HepG2 (cell line): Measurements from ENCODE around the gene GAL3ST2. TPM values are rescaled to one million over a fixed set of nuclear protein-coding genes. Genes with fewer than 3 reads are reported as not detected.

Source experiments
- AGO1 ChIP-seq: fragments of 200-400 bp; formaldehyde crosslinking; IDR thresholded peaks from 2 replicates; pipeline ENCODE4 v1.6.1; 2017; ENCODE audit warnings: mild to moderate bottlenecking, low read depth, low read length, moderate library complexity; ENCODE audit not compliant: poor library complexity, severe bottlenecking
- EHMT2 ChIP-seq: fragments of 200-600 bp; sonication (generic); IDR thresholded peaks from 2 replicates; pipeline ENCODE4 v1.7.0; 2017; ENCODE audit warnings: antibody characterized with exemption, low read depth, low read length, borderline replicate concordance
- KMT2A ChIP-seq: sonication (generic); formaldehyde crosslinking; IDR thresholded peaks from 2 replicates; pipeline ENCODE4 v1.4.0; 2020; ENCODE audit warnings: missing genetic modification reagents
- MTA3 ChIP-seq: sonication (generic); formaldehyde crosslinking; IDR thresholded peaks from 2 replicates; pipeline ENCODE4 v1.4.0; 2020; ENCODE audit warnings: missing genetic modification reagents
- TCF7 ChIP-seq: sonication (generic); IDR thresholded peaks from 2 replicates; pipeline ENCODE4 v1.6.1; 2016; ENCODE audit warnings: antibody characterized with exemption, low read depth
- TFE3 ChIP-seq: IDR thresholded peaks from 2 replicates; pipeline ENCODE4 v1.6.1; 2016
- THAP9 ChIP-seq: sonication (generic); formaldehyde crosslinking; IDR thresholded peaks from 2 replicates; pipeline ENCODE4; 2020; ENCODE audit warnings: missing genetic modification reagents, mild to moderate bottlenecking, borderline replicate concordance
- ZBTB7B ChIP-seq: sonication (generic); formaldehyde crosslinking; IDR thresholded peaks from 2 replicates; pipeline ENCODE4 v1.4.0; 2020; ENCODE audit warnings: missing genetic modification reagents
- ZNF234 ChIP-seq: sonication (generic); formaldehyde crosslinking; conservative IDR thresholded peaks from 2 replicates; pipeline ENCODE4 v1.5.1; 2020; ENCODE audit warnings: mild to moderate bottlenecking, missing genetic modification reagents
- ZNF639 ChIP-seq: conservative IDR thresholded peaks from 2 replicates; pipeline ENCODE4 v1.6.1; 2018; ENCODE audit warnings: missing genetic modification reagents
- ZNF687 ChIP-seq: sonication (generic); formaldehyde crosslinking; IDR thresholded peaks from 2 replicates; pipeline ENCODE4 v1.5.1; 2020; ENCODE audit warnings: mild to moderate bottlenecking, missing genetic modification reagents, moderate library complexity
- ZNF724P ChIP-seq: sonication (generic); formaldehyde crosslinking; IDR thresholded peaks from 2 replicates; pipeline ENCODE4 v1.8.0; 2022; ENCODE audit warnings: missing genetic modification reagents, borderline replicate concordance
- polyA plus RNA-seq, 8 experiments: library from polyadenylated mRNA; depleted of rRNA in 3 of 8; stranded (reverse) in 7 of 8; unstranded in 1 of 8; fragments of >200 nt; fragmentation: Illumina TruSeq in 4 of 8; extraction: Trizol in 4 of 8; gene quantifications; 2 replicates each; pipeline versions ENCODE4 v1.2.1 to v1.2.3, GENCODE V29; 2011 to 2016; ENCODE audit warnings: low read depth in 4 of 8, missing spikeins in 1 of 8, mixed read lengths in 1 of 8; ENCODE audit not compliant: insufficient read depth in 1 of 8
- total RNA-seq, 5 experiments: library from RNA; depleted of rRNA; stranded (reverse); fragments of >200 nt; fragmentation: Illumina TruSeq; extraction: Trizol; gene quantifications; 2 replicates each; pipeline ENCODE4 v1.2.3, GENCODE V29; 2016; ENCODE audit warnings: low read depth in 1 of 5
- TF ChIP-seq, protein P1 (sequence below): sonication (generic); formaldehyde crosslinking; IDR thresholded peaks from 2 replicates; pipeline ENCODE4 v1.4.0; 2020; ENCODE audit warnings: missing genetic modification reagents
- TF ChIP-seq, protein P2 (sequence below): sonication (generic); formaldehyde crosslinking; IDR thresholded peaks from 2 replicates; pipeline ENCODE4 v1.8.0; 2022; ENCODE audit warnings: missing genetic modification reagents, mild to moderate bottlenecking, inconsistent platforms, borderline replicate concordance

Gene GAL3ST2
- total and polyA plus RNA-seq, 2 of the 13 experiments (the other 11 are each of a cell fraction or from before 2014, with no cell fraction given) = 0.17 to 0.20 TPM

- TF ChIP-seq AGO1 = no peak
- TF ChIP-seq ZNF639 (CRISPR knock-in tag) = no peak
- no peak for TF ChIP-seq EHMT2
- TF ChIP-seq MTA3 = no peak
- TF ChIP-seq ZBTB7B = 0 out of 2 replicates have a peak, but pooled peaks have one; percentile 36
- TF ChIP-seq KMT2A (CRISPR knock-in tag) = no peak
- TF ChIP-seq, protein P1, sequence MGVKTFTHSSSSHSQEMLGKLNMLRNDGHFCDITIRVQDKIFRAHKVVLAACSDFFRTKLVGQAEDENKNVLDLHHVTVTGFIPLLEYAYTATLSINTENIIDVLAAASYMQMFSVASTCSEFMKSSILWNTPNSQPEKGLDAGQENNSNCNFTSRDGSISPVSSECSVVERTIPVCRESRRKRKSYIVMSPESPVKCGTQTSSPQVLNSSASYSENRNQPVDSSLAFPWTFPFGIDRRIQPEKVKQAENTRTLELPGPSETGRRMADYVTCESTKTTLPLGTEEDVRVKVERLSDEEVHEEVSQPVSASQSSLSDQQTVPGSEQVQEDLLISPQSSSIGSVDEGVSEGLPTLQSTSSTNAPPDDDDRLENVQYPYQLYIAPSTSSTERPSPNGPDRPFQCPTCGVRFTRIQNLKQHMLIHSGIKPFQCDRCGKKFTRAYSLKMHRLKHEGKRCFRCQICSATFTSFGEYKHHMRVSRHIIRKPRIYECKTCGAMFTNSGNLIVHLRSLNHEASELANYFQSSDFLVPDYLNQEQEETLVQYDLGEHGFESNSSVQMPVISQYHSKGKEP (CRISPR knock-in tag) = no peak
- TF ChIP-seq ZNF687 (CRISPR knock-in tag) = peak; percentile 44
- TF ChIP-seq ZNF724P = no peak
- TF ChIP-seq, protein P2, sequence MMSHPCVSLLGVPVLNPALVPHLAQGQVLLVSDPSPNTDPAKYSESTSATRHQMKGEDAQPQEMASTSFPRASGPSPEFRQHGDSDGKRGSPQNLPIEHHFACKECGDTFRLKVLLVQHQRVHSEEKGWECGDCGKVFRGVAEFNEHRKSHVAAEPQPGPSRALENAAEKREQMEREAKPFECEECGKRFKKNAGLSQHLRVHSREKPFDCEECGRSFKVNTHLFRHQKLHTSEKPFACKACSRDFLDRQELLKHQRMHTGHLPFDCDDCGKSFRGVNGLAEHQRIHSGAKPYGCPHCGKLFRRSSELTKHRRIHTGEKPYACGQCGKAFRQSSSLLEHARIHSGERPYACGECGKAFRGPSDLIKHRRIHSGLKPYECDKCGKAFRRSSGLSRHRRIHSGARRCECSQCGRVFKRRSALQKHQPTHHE = no peak
- TF ChIP-seq THAP9 (CRISPR knock-in tag) = no peak
- no peak for TF ChIP-seq TCF7
- no peak for TF ChIP-seq ZNF234 (CRISPR knock-in tag)
- no peak for TF ChIP-seq TFE3 (CRISPR knock-in tag)
These were observed 1.3 kb downstream of the GAL3ST2 start (continued) for GRCh38 chr2:241777686-241778627.
